HepG2 (cell line): ENCODE results near the gene SLC29A2. TPM values are rescaled to one million over a fixed set of nuclear protein-coding genes. Genes with fewer than 3 reads are reported as not detected.

Source experiments
- ARID3A ChIP-seq: IDR thresholded peaks from 2 replicates; pipeline ENCODE4 v1.6.1; 2012; ENCODE audit warnings: low read depth, low read length, improper control_type of control experiment
- CREB1 ChIP-seq, 2 experiments: fragments of 450-650 bp in 1 of 2; IDR thresholded peaks; 2 replicates each; pipeline ENCODE4 v1.6.1; 2016 to 2017; ENCODE audit warnings: control low read depth in 1 of 2, mild to moderate bottlenecking in 1 of 2, missing compliant biosample characterization in 1 of 2, missing genetic modification characterization in 1 of 2
- KLF15 ChIP-seq: sonication (generic); formaldehyde crosslinking; IDR thresholded peaks from 2 replicates; pipeline ENCODE4 v1.8.1; 2023; ENCODE audit warnings: borderline replicate concordance, mild to moderate bottlenecking, inconsistent platforms, missing genetic modification reagents, mixed read lengths
- MATR3 ChIP-seq: sonication (generic); formaldehyde crosslinking; IDR thresholded peaks from 2 replicates; pipeline ENCODE4 v1.4.0; 2020; ENCODE audit warnings: missing genetic modification reagents
- PHB2 ChIP-seq: fragments of 450-650 bp; IDR thresholded peaks from 2 replicates; pipeline ENCODE4 v1.6.1; 2018; ENCODE audit not compliant: partially characterized antibody
- PHF8 ChIP-seq: sonication (generic); formaldehyde crosslinking; IDR thresholded peaks from 2 replicates; pipeline ENCODE4 v1.5.0; 2020; ENCODE audit warnings: missing genetic modification reagents
- RARA ChIP-seq: IDR thresholded peaks from 2 replicates; pipeline ENCODE4 v1.6.1; 2016; ENCODE audit warnings: missing genetic modification reagents, missing compliant biosample characterization
- STAT6 ChIP-seq: sonication (generic); formaldehyde crosslinking; IDR thresholded peaks from 2 replicates; pipeline ENCODE4 v1.4.0; 2020; ENCODE audit warnings: missing genetic modification reagents, mild to moderate bottlenecking, borderline replicate concordance
- THAP11 ChIP-seq: IDR thresholded peaks from 2 replicates; pipeline ENCODE4 v1.6.1; 2016; ENCODE audit warnings: missing biosample characterization, missing genetic modification reagents
- XBP1 ChIP-seq: sonication (generic); formaldehyde crosslinking; IDR thresholded peaks from 2 replicates; pipeline ENCODE4 v1.5.0; 2020; ENCODE audit warnings: missing genetic modification reagents
- ZBTB39 ChIP-seq: sonication (generic); formaldehyde crosslinking; IDR thresholded peaks from 2 replicates; pipeline ENCODE4 v1.5.0; 2020; ENCODE audit warnings: missing genetic modification reagents
- ZBTB40 ChIP-seq, 2 experiments: fragments of 450-650 bp in 1 of 2; sonication (generic) in 1 of 2; formaldehyde crosslinking in 1 of 2; IDR thresholded peaks; 2 replicates each; pipeline versions ENCODE4 v1.6.1 to v1.8.0; 2016 to 2022; ENCODE audit warnings: antibody characterized with exemption in 1 of 2, mild to moderate bottlenecking in 1 of 2, missing genetic modification reagents in 1 of 2
- polyA plus RNA-seq, 8 experiments: library from polyadenylated mRNA; depleted of rRNA in 3 of 8; stranded (reverse) in 7 of 8; unstranded in 1 of 8; fragments of >200 nt; fragmentation: Illumina TruSeq in 4 of 8; extraction: Trizol in 4 of 8; gene quantifications; 2 replicates each; pipeline versions ENCODE4 v1.2.1 to v1.2.3, GENCODE V29; 2011 to 2016; ENCODE audit warnings: low read depth in 4 of 8, missing spikeins in 1 of 8, mixed read lengths in 1 of 8; ENCODE audit not compliant: insufficient read depth in 1 of 8
- total RNA-seq, 5 experiments: library from RNA; depleted of rRNA; stranded (reverse); fragments of >200 nt; fragmentation: Illumina TruSeq; extraction: Trizol; gene quantifications; 2 replicates each; pipeline ENCODE4 v1.2.3, GENCODE V29; 2016; ENCODE audit warnings: low read depth in 1 of 5

The SLC29A2 gene
- total and polyA plus RNA-seq, 2 of the 13 experiments (the other 11 are each of a cell fraction or from before 2014, with no cell fraction given) = 0.63 to 0.66 TPM

GRCh38 chr11:66312549-66313320, 58.8 kb downstream of the SLC29A2 start (continued):
- TF ChIP-seq ARID3A = no peak
- TF ChIP-seq ZBTB39 (CRISPR knock-in tag) = no peak
- TF ChIP-seq KLF15 (CRISPR knock-in tag) = no peak; the same call in 1 of the 2 replicates
- TF ChIP-seq RARA (CRISPR knock-in tag) = no peak
- TF ChIP-seq ZBTB40 (IDR thresholded peaks at IDR 0.05) = no peak
- no peak; the same call in 1 of the 2 replicates for TF ChIP-seq ZBTB40 (CRISPR knock-in tag; IDR thresholded peaks at IDR 0.05)
- TF ChIP-seq CREB1 (IDR thresholded peaks at IDR 0.05) = no peak
- TF ChIP-seq CREB1 (CRISPR knock-in tag; IDR thresholded peaks at IDR 0.05) = no peak
- TF ChIP-seq THAP11 (CRISPR knock-in tag) = peak; percentile 40; the same call in 1 of the 2 replicates
- TF ChIP-seq MATR3 (CRISPR knock-in tag) = no peak
- TF ChIP-seq STAT6 (CRISPR knock-in tag) = no peak
- TF ChIP-seq PHB2 = no peak
- peak; percentile 73 for TF ChIP-seq PHF8 (CRISPR knock-in tag)
- TF ChIP-seq XBP1 (CRISPR knock-in tag) = no peak
